ENCODE data around the gene SPNS3.

GRCh38 chr17:4422864-4423263, 10.9 kb upstream of the SPNS3 start:
- no peak for TF ChIP-seq SALL2 (tag by site-specific recombination; IDR thresholded peaks at IDR 0.05; ENCODE audit: borderline replicate concordance)
- no peak for TF ChIP-seq YY1 (tag by site-specific recombination; IDR thresholded peaks at IDR 0.05)
- TF ChIP-seq ZNF174 (tag by site-specific recombination; IDR thresholded peaks at IDR 0.05), result no peak
- TF ChIP-seq CTCF (tag by site-specific recombination; IDR thresholded peaks at IDR 0.05), result no peak
- TF ChIP-seq KLF7 (tag by site-specific recombination; IDR thresholded peaks at IDR 0.05; ENCODE audit: borderline replicate concordance), result no peak
- TF ChIP-seq REST (tag by site-specific recombination; IDR thresholded peaks at IDR 0.05), result no peak
- TF ChIP-seq TCF7L2 (IDR thresholded peaks at IDR 0.05; ENCODE audit: borderline replicate concordance, low read depth, low read length), result no peak
- TF ChIP-seq ZNF704 (tag by site-specific recombination; IDR thresholded peaks at IDR 0.05), result no peak
- no peak for TF ChIP-seq ZNF639 (tag by site-specific recombination; IDR thresholded peaks at IDR 0.05)
- TF ChIP-seq PRDM10 (tag by site-specific recombination; IDR thresholded peaks at IDR 0.05), result no peak
- TF ChIP-seq ZNF785 (tag by site-specific recombination; IDR thresholded peaks at IDR 0.05), result no peak
- no peak for TF ChIP-seq ZNF239 (tag by site-specific recombination; IDR thresholded peaks at IDR 0.05)
- TF ChIP-seq ZNF692 (tag by site-specific recombination; IDR thresholded peaks at IDR 0.05), result no peak
- no peak for TF ChIP-seq ZNF426 (tag by site-specific recombination; IDR thresholded peaks at IDR 0.05)

Measured in HEK293 (cell line).